ENCODE measurements around the gene RRP15. TPM values are rescaled to one million over a fixed set of nuclear protein-coding genes. Genes with fewer than 3 reads are reported as not detected.

Gene RRP15
- total RNA-seq, 1 donor from 2014 or later = 1.9 TPM

GRCh38 chr1:218377143-218377660, 92.1 kb downstream of the RRP15 start:
- no peaks in the 10 kb centered on the region for H3K9me3 ChIP-seq
- peaks cover 0 to 29% of the 10 kb centered on the region in 2 donors for H3K4me1 ChIP-seq
- no peak for TF ChIP-seq CTCF (IDR thresholded peaks at IDR 0.05)
- H3K36me3 ChIP-seq = no peaks in the 10 kb centered on the region
- no peak overlapping the region for H3K4me3 ChIP-seq
- H3K27ac ChIP-seq = no peak overlapping the region
- no peaks in the 10 kb centered on the region for H3K27me3 ChIP-seq
- no peak for DNase-seq (ENCODE audit: low spot score in 2 of 2)
- intact Hi-C loops (cut with DNase I) = no loop called here

- H3K27ac ChIP-seq = no peak overlapping the region
- H3K4me1 ChIP-seq = peaks cover 0 to 16% of the 10 kb centered on the region in 2 donors
- no peaks in the 10 kb centered on the region for H3K27me3 ChIP-seq
- no peaks in the 10 kb centered on the region for H3K36me3 ChIP-seq
- intact Hi-C loops (cut with DNase I) = no loop called here
- no peak for TF ChIP-seq CTCF (IDR thresholded peaks at IDR 0.05)
- H3K4me3 ChIP-seq = no peak overlapping the region
- H3K9me3 ChIP-seq = no peaks in the 10 kb centered on the region
- DNase-seq (ENCODE audit: low spot score in 2 of 2) = no peak
Observed at GRCh38 chr1:218380125-218380977, 95.3 kb downstream of the RRP15 start.

GRCh38 chr1:218382261-218382660, 97.2 kb downstream of the RRP15 start:
- H3K27ac ChIP-seq = no peak overlapping the region
- H3K9me3 ChIP-seq = no peaks in the 10 kb centered on the region
- no peaks in the 10 kb centered on the region for H3K36me3 ChIP-seq
- H3K4me1 ChIP-seq = peaks cover 0 to 16% of the 10 kb centered on the region in 2 donors
- H3K27me3 ChIP-seq = no peaks in the 10 kb centered on the region
- intact Hi-C loops (cut with DNase I) = no loop called here
- no peak overlapping the region for H3K4me3 ChIP-seq
- TF ChIP-seq CTCF (IDR thresholded peaks at IDR 0.05) = no peak
- no peak for DNase-seq (ENCODE audit: low spot score in 2 of 2)

GRCh38 chr1:218383051-218383450, 98.0 kb downstream of the RRP15 start:
- no peak overlapping the region for H3K4me3 ChIP-seq
- no peak overlapping the region for H3K27ac ChIP-seq
- H3K36me3 ChIP-seq = no peaks in the 10 kb centered on the region
- DNase-seq (ENCODE audit: low spot score in 2 of 2) = no peak
- no peaks in the 10 kb centered on the region for H3K9me3 ChIP-seq
- intact Hi-C loops (cut with DNase I) = no loop called here
- no peaks in the 10 kb centered on the region for H3K27me3 ChIP-seq
- TF ChIP-seq CTCF (IDR thresholded peaks at IDR 0.05) = no peak
- H3K4me1 ChIP-seq = peaks cover 0 to 12% of the 10 kb centered on the region in 2 donors

GRCh38 chr1:218383681-218384080, 98.6 kb downstream of the RRP15 start:
- no peak for DNase-seq (ENCODE audit: low spot score in 2 of 2)
- Histone ChIP-seq H3K9me3 (no peaks in the 10 kb centered on the region), H3K4me1 (peaks cover 0 to 12% of the 10 kb centered on the region in 2 donors), H3K27ac (no peak overlapping the region), H3K36me3 (no peaks in the 10 kb centered on the region), H3K27me3 (no peaks in the 10 kb centered on the region), H3K4me3 (no peak overlapping the region)
- no peak for TF ChIP-seq CTCF (IDR thresholded peaks at IDR 0.05)
- intact Hi-C loops (cut with DNase I) = no loop called here
